Stimulated activated CD4-positive, alpha-beta T cell treated with anti-CD3 and anti-CD28 coated beads, Interleukin-2, amount 100 ng/mL, for 48 hours (primary cell): ENCODE measurements around the gene GSTCD.
"Not testable (repeated sequence)": the region's sequence is repeated elsewhere in the genome, so short reads cannot be mapped to it uniquely, and the experiment has no call there.

Experiments used
- DNase-seq, 2 donors: peaks; one replicate each; pipeline ENCODE4 v3.0.0-alpha.2; 2020

The GSTCD gene

GRCh38 chr4:105708181-105709080, at the start of gene GSTCD, which contains the start of gene INTS12:
Gene GSTCD, plus strand, starts transcription at chr4:105708784. Its CDS starts 8,830 bp downstream, at chr4:105717614.
Gene INTS12, minus strand, starts transcription at chr4:105708689. Its CDS starts 8,684 bp downstream, at chr4:105700005.
- peak; percentile 84 for DNase-seq

GRCh38 chr4:105659190-105659589, 49.4 kb upstream of the GSTCD start:
- no peak for DNase-seq

- no peak for DNase-seq
These were observed 47.6 kb upstream of the GSTCD start for GRCh38 chr4:105661028-105661427.

GRCh38 chr4:105662935-105663675, 45.5 kb upstream of the GSTCD start:
- DNase-seq, result no peak

- no peak for DNase-seq
These were observed 41.9 kb upstream of the GSTCD start for GRCh38 chr4:105666693-105667092.

DNA sequence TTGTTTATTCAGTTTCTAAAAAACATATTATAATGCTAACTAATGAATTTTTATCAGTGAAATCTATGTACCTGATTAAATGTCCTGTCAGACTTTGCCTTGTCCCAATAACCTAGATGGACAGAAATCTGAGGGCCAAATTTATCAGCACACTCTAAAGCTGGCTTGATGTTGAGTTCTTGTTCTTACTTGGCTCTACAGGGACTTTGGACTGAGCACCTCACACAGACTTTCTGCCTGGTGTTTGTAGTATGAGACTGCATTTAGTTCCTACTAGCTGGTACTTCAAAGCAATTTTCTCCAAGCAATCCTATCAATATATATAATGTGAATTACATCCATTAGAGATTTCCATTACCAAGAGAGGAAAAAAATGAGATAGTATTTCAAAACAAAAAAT, 37.9 kb upstream of the GSTCD start:
- no peak for DNase-seq

DNA sequence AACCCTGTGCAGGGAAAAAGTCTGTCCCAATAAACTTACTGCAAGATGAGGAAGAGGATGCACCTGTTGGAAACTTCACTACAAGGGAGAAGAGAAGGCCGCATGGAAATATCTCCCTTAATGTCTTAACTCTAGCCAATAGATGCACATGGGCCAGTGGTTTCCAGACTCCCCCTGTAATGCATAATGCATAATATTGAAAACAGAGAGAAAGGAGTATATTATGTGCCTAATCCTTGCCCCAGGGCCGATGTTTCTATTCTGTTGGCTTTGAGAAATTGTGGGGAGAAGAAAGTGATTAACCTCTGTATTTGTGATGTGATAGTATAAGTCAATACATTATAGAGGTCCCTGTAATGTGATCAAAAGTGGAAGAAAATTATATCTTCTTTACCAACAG, 37.3 kb upstream of the GSTCD start:
- no peak for DNase-seq

DNA sequence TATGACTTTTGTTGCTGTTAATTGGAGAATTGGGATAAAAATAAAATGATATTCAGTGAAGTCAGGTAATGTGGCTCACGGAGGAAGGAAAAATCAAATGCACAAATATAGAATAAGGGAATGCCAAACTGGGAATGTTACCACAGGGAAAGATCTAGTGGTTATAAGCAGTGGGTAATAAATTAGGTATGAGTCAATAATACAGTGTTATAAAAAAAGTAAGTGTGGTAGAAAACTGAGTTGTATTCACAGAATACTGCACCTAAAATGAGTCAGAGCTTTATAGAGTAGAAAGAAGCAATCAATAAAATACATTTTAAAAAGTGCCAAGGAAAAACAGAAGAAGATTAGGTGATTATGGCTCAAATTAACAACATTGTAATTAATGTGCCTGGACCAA, 34.6 kb upstream of the GSTCD start:
- DNase-seq, result no peak

GRCh38 chr4:105677709-105678108, 30.9 kb upstream of the GSTCD start:
- no peak for DNase-seq

DNA sequence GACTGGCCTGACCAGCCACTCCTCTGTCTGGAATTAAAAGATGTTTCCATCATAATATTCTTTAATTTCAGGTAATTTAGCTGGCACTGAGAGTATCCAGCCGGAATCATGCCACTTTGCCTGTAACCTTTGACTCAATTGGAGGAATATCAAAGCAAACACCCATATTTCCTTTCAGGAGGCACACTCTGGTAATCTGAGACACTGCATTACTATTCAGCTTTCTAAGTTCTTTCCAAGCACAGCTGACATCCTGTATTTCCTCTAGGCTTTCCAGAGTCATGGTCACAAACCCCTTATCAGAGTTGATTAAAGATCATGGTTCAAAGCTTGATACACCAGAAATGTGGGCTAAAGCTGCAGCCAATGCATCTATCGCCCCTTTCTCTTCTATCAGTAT, 29.4 kb upstream of the GSTCD start:
- DNase-seq, result no peak

- DNase-seq, result no peak
These were observed 25.5 kb upstream of the GSTCD start for GRCh38 chr4:105683038-105683437.

GRCh38 chr4:105686571-105686970, 22.0 kb upstream of the GSTCD start:
- DNase-seq, result no peak

DNA sequence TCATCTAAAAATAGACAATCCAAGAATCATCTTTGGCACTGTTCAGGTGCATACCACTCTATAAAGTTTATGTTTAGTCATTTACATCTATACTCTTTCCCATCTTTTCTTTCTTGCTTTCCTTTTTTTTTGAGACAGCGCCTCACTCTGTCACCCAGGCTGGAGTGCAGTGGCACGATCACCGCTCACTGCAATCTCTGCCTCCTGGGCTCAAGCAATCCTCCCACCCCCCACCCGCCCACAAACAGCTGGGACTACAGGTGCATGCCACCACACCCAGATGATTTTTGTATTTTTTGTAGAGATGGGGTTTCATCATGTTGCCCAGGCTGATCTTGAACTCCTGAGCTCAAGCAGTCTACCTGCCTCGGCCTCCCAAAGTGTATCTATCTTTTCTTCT, 13.8 kb upstream of the GSTCD start:
- DNase-seq, result not testable (repeated sequence)

DNA sequence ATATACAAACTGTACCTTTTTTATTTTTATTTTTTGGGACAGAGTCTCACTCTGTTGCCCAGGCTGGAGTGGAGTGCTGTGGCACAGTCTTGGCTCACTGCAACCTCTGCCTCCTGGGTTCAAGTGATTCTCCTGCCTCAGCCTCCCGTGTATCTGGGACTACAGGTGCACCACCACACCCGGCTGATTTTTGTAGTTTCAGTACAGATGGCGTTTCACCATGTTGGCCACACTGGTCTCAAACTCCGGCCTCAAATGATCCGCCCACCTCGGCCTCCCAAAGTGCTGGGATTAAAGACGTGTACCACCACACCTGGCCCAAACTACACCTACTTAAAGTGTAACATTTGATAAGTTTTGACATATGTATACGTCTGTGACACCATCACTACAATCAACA, 12.8 kb upstream of the GSTCD start:
- not testable (repeated sequence) for DNase-seq

GRCh38 chr4:105698607-105699006, 10.0 kb upstream of the GSTCD start:
- DNase-seq, result no peak

- DNase-seq, result no peak
These were observed 803 bp upstream of the GSTCD start for GRCh38 chr4:105707782-105708180.

DNA sequence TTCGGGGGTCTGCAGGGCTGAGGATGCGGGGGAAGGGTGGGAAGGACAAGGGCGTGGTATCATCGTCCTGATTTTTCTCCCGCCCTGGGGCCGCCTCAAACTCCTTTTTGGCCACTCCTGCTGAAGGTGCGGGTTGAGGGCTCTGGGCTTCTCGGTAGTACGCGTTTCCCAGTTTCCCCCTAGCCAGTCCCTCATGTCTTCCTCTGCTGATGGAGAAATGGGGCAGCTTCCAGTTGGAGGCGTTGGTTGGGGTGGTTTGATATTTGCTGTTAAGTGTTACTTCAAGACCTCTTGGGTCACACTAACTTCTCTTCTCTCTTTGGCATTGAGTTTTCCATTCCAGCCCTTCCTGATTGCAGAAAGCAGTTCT, 482 bp downstream of the GSTCD start:
- peak in 1 of 2 donors; percentile 13 for DNase-seq

DNA sequence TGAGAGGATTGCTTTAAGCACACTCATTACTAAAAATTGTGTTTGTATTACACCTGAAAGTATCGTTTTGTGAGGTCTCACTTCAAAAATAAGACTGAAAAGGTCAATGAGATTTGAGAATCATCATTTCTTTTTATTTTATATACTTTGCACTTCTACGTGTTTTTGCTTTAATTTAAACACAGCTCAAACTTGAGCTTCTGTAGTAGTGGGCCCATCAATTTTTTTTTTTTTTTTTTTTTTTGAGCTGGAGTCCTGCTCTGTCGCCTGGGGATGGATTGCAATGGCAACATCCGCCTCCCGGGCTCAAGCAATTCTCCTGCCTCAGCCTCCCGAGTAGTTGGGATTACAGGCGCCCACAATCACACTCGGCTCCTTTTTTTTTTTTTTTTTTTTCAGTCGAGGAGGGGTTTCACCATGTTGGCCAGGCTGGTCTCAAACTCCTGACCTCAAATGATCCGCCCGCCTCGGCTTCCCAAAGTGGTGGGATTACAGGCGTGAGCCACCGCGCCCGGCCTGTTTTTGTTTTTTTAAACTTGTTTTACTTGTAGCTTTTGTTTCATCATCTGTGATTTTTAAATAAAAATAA, 1.5 kb downstream of the GSTCD start:
- DNase-seq, result no peak

DNA sequence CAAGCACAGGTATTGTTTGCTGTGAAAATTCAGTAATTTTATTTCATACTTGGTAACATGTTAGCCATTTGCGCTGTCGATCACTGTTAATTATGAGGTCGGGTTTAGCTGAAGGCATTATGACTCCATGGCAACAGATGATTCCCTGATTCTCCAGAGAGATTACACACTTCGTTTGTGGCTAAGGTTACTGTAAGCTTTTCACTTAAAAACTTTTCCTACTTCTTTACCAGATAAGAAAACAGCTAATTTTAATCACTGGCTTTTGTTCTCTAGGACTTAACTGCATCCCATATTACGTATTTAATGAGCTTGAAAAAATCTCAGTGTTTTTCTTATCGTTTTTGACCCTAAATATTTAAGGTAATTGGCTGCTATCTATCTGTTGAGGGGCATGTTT, 2.1 kb downstream of the GSTCD start:
- DNase-seq, result no peak

DNA sequence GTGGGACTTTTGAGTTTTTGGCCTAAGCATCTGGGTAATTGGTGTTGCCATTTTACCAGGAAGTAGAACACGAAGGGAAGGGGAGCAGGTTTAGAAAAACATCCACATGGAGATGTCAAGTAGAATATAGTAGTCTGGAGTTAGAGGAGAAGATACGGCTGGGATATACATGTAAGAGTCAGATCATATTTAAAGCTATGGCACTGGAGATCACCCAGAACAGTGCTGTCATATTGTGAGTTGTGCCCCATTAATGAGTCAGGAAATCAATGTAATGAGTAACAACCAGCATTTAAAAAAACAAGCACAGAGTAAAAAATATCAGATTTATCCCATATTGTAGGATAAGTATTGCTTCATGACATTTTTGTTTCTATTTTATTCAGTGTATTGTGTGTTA, 4.2 kb downstream of the GSTCD start:
- no peak for DNase-seq

DNA sequence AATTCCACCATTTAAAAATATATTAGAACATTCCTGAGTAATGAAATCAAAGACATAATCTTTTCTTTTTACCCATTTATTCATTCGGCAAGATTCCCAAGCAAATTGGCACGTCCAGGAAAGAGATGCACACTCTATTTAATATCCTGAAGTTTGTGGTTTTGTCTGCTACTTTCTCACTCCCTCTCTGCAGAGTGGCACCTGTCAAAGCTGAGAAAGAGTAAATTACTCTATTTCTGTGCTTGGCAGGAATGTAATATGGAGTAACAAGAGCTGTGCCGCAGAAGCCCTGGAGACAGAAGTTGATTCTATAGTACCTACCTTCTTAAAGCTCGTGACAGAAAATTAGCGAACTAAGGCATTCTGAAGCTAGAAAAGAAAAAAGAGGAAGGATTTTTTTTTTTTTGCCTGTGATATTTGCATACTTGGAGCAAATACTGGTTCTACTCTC, 5.5 kb downstream of the GSTCD start:
- DNase-seq, result no peak

DNA sequence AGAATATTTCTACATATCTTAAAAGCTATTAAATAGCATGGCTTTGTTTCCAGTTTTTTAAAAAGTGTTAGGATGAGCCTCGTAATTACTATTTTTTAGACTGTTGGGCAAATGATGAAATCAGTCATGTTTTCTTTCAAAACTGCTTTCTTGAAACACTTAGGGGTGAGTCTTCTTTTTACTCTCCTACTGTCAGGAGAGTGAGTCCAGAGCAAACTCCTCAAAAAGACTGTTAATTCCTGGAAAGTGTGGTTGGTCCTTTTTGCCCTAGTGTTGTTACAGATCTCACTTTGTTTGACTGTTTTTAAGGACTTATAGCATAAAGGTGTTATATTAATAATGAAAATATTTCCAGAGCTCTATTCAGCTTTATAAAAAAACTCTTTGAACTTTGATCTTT, 6.3 kb downstream of the GSTCD start:
- no peak for DNase-seq

DNA sequence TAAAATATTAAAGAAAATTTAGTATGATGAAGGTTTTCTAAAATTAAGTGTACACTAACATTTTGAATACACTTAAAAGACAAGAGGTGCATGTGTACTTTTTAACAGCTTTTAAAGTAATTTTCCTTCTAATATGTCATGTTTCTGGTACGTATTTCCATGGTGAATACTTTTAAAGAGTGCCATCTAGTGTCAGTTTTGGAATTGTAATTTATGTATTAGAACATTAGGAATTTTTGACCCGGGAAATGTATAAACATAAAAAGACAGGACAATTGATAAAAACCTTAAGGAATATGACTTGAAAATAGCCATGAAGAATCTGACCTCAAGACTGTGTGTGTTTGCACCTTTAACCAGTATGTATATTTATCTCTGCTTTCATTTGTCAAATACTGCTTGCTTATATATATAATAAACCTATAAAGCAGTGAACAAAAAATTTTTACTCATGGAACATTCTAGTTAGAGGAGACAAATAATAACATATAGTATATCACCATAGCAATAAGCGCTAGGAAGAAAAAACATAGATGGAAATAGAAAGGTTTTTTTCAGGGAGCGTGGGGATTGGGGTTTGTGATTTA, 7.2 kb downstream of the GSTCD start:
- DNase-seq, result no peak
